SHP77 treated with DMSO at 0.1 percent for 48 hours (cell line): ENCODE measurements around the gene DYNAP.

ENCODE experiments used
- DNase-seq: peaks from one replicate; lab custom pipeline; 2025; lab: John Stamatoyannopoulos, UW

The DYNAP gene

GRCh38 chr18:54590945-54591344 lies at the start of gene DYNAP:
Gene DYNAP (plus strand): TSS chr18:54591245. CDS start chr18:54591283, 38 bp downstream.
- no peak for DNase-seq

DNA sequence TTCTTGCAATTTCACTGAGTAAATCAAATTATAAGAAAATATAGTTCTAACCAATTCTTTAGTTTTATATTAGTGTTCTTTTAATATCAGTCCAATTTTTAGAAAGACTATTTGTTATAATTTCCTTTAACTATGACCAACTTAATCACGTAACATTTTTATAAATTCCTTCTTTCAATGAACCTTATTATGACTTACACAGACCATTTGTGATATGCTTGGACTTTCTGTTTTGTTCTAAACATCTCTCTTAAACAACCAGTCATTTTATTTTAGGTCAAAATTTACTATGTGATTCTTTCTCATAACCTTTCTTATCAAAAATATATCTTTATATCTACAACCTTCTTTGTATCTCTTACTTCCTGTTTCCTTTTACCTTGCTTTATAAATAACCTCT lies 39.5 kb upstream of the DYNAP start:
- DNase-seq, result no peak

- DNase-seq, result no peak
Measured at GRCh38 chr18:54555286-54555685, 35.8 kb upstream of the DYNAP start.

DNA sequence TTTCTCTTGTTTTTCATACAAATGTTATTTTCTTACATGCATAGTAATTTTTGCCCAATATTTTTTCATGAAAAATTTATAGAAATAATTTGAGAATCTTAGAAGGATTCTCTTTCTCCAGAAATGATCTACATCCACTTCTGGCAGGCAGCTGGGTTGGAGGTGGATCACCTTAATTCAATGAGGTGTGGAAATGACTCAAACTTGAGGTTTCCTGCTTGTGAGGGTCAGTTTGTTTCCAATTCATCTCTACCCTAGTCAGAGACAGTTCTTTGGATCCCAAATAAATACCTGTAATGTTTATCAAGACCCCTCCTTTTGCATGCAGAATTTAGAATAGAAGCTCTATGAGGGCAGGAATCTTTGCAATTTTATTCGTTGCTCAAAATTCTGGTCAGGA lies 35.0 kb upstream of the DYNAP start:
- DNase-seq, result no peak

GRCh38 chr18:54557958-54558357 lies 33.1 kb upstream of the DYNAP start:
- DNase-seq, result no peak

DNA sequence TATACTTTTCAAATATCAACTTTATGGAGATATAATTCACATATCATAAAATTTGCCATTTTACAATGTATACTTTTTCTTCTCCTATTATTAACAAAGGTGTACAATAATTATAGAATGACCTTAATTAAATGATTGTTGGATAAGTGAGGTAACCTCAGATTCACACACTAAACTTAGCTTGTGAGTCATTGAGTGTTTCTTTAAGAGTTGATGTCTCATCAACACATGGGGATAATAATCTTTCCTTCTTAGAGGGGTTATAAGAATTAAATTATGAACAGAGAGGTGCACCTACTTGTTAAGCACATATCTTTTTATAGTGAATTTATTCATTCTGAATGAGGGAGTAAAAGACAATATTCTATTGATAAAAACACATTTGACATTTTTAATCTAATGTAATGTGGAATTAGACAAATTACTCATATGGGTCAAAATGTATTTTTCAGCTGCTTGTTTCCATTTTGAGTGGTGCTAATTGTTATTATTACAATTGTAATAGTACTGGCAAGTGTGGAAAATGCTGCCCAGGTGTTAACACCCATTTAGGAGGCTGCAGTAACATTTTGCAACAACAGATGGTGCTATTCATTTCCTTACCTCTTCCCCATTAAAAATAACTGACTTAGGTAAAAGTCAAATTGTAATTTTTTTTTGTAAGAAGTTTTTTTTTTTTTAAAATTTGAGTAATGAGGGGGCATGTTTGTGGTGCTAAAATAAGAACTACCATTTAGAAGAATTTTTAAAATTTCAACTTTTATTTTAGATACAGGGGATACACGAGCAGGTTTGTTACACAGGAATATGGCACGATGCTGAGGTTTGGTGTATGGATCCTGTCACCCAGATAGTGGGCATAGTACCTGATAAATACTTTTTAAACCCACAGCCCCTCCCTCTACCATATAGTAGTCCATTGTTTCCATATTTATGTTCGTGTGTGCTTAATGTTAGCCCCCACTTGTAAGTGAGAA lies 32.1 kb upstream of the DYNAP start:
- no peak for DNase-seq

DNA sequence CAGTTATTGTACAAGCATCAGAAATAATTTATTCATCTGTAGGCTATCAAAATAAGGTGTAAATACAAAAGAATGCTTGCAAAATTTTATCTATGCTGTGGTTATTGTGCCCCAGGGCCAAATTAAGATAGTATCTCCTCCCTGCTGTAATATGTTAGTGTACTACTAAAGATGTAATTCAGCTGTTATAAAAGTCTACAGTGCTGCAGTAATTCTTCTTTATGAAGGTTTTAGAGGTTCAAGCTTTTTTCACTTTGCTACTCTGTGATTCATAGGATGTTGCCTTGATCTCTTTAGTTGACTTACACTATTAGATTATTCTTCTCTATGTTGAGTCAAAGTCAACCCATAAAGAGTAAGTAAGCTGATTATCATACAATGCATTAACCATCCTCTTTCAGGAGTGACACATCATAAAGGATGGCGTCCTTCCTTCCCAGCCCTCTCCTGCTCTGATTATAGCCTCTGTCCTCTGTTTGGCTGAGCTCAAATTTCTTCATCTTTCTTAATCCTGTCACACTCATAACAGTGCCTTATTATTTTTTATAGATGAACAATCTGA lies 29.3 kb upstream of the DYNAP start:
- no peak for DNase-seq

- DNase-seq, result no peak
Measured at GRCh38 chr18:54580202-54580729, 10.8 kb upstream of the DYNAP start.

DNA sequence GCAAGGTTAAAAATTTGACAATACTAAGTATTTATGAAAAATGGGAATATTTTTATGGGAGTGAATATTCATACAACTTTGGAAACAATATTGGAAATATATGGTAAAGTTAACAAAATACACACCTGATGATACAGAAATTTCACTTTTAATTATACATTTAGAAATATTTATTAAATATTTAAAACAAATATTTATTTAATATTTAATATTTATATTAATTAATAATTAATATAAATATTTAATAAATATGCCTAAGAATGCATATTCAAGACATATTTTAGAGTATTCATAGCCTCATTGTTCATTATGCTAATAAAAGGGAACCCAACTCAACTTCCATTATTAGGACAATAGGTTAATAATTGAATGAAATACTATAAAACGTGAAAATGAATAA lies 7.0 kb upstream of the DYNAP start:
- DNase-seq, result no peak

DNA sequence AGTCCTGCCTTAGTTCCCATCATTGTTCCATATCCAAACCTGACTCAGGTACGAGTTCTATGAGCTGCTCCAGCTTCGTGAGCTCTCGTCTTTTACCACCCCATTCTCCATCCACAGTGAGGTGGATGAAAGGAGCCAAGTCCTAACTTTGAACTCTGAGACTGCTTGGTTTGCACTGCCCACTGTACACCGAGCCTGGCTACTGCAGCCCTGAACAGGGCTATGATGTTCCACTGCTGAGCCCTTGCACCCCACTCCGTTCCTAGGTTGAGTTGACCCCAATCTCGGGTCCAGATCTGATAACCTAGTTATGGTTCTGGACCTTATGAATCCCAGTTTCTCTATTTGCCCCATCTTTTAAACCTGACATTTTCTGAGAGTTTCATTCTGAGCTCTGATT lies 5.3 kb upstream of the DYNAP start:
- DNase-seq, result no peak

DNA sequence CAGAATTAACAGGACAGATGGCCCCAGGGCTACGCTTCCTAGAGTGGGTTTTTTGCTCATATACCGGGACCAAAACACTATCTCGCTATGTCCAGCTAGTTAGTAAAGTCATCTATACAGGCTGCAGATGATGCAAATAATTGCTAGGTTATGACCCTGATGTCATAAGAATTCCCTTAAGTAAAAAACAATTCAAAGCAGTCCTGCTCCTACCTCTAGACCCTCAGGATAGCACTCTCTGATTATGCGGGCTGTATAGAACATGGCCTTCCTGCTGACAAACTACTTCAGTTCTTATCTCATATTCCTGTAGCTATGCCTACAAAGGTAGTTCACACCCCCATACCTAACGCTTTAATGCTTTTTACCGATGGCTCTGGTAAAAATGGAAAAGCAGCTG lies 13.2 kb downstream of the DYNAP start:
- DNase-seq, result no peak

GRCh38 chr18:54606835-54607212 lies 15.8 kb downstream of the DYNAP start:
- no peak for DNase-seq

DNA sequence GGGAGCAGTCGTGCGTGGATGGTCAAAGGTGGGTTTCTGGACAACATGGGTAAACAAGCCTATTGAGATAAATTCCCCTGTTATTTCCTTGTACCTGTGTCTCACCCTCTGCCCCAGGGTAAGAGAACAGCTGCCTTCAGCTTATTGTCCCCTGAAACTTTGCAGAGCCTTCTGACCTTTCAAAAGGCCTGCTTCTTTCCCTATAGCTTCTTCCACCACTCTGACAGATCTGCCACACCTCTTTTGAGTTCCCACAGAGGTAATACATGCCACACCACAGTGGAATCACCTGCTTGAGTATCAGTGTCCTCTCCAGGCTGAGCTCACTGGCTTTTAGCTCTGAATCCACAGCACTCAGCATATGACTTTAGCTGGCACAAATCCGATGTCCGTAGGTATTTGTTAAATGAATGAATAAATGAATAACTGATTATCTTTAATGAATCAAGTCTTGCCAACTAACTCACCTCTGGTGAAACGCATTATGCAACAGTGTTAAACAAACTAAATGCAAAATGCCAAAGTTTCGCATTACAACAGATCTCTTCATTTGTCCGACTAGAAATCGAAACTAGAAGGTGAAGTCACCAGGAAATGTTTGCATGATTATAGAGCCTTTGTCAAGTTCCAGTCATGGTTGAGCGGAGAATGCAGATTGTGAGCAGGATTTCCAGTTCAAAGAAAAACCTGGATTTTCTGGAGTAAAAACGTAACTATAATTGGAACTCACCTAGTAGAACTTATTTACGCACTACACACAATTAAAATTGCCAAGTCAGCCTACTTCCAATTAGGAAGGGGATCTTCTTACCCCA lies 16.4 kb downstream of the DYNAP start:
- DNase-seq, result no peak

- no peak for DNase-seq
Measured at GRCh38 chr18:54608028-54608642, 17.1 kb downstream of the DYNAP start.

- no peak for DNase-seq
Measured at GRCh38 chr18:54611816-54612215, 20.8 kb downstream of the DYNAP start.

- no peak for DNase-seq
Measured at GRCh38 chr18:54612237-54612636, 21.2 kb downstream of the DYNAP start.

DNA sequence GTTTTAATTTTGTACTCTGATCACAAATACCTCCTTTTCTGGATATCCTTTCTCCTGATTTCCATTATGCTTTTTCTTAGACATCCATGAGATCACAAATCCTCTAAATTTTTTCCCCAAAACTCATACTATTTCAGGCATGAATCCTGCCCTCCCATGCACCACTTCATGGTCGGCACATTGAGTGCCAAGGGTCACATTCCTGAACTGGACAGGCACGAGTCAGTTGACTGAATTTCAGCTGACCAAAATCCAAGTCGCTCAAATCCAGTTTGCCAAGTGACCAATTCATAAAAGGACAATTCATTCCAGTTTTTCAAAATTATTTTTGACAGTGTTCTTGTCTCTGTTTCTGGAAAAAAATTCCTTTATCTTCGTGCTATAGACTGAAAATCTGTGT lies 22.1 kb downstream of the DYNAP start:
- DNase-seq, result no peak

GRCh38 chr18:54616220-54616848 lies 25.3 kb downstream of the DYNAP start:
- no peak for DNase-seq

- no peak for DNase-seq
Measured at GRCh38 chr18:54622084-54622483, 31.0 kb downstream of the DYNAP start.

- DNase-seq, result no peak
Measured at GRCh38 chr18:54626779-54627178, 35.7 kb downstream of the DYNAP start.

DNA sequence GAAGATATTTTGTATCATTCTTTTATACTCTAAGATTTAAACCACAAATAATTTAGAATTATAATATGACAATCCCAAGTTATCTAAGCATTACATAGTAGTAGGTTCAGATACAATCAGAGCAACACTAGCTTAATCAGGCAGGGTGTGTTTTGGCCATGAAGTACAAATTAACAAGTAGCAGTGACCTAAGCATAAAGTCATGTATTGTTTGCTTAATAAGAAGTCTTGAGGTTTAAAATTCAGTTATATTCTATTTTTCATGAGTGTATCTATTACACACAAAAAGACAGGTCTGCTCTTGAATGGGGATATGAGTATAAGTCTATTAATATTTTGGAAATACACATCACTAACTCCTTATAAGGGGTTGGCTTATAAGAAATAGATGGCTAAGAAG lies 39.9 kb downstream of the DYNAP start:
- no peak for DNase-seq

DNA sequence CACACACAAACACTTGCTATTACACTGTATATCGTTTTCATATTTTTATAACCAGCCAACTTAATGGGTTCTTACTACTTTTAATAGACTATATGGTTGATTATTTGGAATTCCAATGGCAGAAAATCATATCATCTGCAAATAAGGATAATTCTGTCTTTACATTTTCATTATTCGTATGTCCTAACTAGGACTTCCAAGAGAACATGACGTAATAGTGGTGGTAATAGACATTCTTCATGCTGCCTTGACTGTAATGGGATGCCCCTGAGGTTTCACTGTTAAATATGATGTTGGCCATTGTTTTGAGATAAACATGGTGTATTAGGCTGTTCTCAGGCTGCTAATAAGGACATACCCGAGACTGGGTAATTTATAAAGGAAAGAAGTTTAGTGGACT lies 45.2 kb downstream of the DYNAP start:
- DNase-seq, result no peak
